Suprapubic skin (tissue), 4 donors: ENCODE results near the gene HYCC2.

Source experiments
- CTCF ChIP-seq, 2 donors: fragments of 200-600 bp in 1 of 2; fragments of 450-650 bp in 1 of 2; sonication (generic) in 1 of 2; IDR thresholded peaks; one replicate each; pipeline ENCODE4 v1.5.1; 2016 to 2019; ENCODE audit warnings: antibody characterized with exemption in 2 of 2, mild to moderate bottlenecking in 1 of 2, moderate library complexity in 1 of 2
- EP300 ChIP-seq: sonication (generic); formaldehyde crosslinking; IDR thresholded peaks from one replicate; pipeline ENCODE4 v1.6.1; 2017; ENCODE audit warnings: antibody characterized with exemption
- POLR2A ChIP-seq, 2 donors: fragments of 450-650 bp; IDR thresholded peaks; one replicate each; pipeline ENCODE4 v1.6.1; 2017; ENCODE audit warnings: antibody characterized with exemption in 2 of 2, mild to moderate bottlenecking in 2 of 2, moderate library complexity in 2 of 2
- POLR2AphosphoS5 ChIP-seq, 3 donors: sonication (generic); formaldehyde crosslinking; IDR thresholded peaks; one replicate each; pipeline ENCODE4 v1.6.1; 2017; ENCODE audit warnings: antibody characterized with exemption in 3 of 3

GRCh38 chr2:201114846-201115245 is 43.4 kb upstream of the HYCC2 start:
- TF ChIP-seq CTCF (IDR thresholded peaks at IDR 0.05) (no peak), POLR2A (IDR thresholded peaks at IDR 0.05) (no peak), EP300 (no peak), POLR2AphosphoS5 (IDR thresholded peaks at IDR 0.05) (no peak)
